Measurements from ENCODE around the gene IL15RA.

DNA sequence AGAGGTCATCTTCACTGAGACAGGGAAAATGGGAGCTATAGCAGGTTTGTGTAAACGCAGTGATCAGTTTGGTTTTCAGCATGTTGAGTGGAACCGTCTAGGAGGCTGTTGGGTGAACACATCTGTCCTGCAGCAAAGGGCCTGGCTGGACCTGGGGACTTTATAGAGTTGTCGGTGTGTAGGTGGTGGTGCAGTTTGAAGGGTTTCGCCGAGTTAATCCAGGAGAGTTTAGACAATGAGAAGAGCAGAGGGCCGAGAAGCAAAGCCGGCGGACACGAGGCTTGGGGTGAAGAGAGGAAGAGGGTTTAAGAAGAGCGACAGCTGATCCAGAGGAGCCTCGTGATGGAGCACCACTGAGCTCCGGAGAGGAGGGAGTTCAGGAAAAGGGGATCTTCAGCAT is 39.1 kb downstream of the IL15RA start:
- TF ChIP-seq, protein P1, sequence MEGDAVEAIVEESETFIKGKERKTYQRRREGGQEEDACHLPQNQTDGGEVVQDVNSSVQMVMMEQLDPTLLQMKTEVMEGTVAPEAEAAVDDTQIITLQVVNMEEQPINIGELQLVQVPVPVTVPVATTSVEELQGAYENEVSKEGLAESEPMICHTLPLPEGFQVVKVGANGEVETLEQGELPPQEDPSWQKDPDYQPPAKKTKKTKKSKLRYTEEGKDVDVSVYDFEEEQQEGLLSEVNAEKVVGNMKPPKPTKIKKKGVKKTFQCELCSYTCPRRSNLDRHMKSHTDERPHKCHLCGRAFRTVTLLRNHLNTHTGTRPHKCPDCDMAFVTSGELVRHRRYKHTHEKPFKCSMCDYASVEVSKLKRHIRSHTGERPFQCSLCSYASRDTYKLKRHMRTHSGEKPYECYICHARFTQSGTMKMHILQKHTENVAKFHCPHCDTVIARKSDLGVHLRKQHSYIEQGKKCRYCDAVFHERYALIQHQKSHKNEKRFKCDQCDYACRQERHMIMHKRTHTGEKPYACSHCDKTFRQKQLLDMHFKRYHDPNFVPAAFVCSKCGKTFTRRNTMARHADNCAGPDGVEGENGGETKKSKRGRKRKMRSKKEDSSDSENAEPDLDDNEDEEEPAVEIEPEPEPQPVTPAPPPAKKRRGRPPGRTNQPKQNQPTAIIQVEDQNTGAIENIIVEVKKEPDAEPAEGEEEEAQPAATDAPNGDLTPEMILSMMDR (IDR thresholded peaks at IDR 0.05) = no peak
- TF ChIP-seq ZFX (IDR thresholded peaks at IDR 0.05; ENCODE audit: borderline replicate concordance) = no peak
